NB4 (cell line): ENCODE data around the gene ARL16.

Source experiments
- POLR2A ChIP-seq: IDR thresholded peaks from 2 replicates; pipeline ENCODE4 v1.6.1; 2011; ENCODE audit warnings: mild to moderate bottlenecking; ENCODE audit not compliant: insufficient read length; ENCODE audit errors: extremely low read depth
- TF ChIP-seq, protein P1 (sequence below): IDR thresholded peaks from one replicate; pipeline ENCODE4 v1.5.1; 2012; ENCODE audit warnings: low read depth, low read length

DNA sequence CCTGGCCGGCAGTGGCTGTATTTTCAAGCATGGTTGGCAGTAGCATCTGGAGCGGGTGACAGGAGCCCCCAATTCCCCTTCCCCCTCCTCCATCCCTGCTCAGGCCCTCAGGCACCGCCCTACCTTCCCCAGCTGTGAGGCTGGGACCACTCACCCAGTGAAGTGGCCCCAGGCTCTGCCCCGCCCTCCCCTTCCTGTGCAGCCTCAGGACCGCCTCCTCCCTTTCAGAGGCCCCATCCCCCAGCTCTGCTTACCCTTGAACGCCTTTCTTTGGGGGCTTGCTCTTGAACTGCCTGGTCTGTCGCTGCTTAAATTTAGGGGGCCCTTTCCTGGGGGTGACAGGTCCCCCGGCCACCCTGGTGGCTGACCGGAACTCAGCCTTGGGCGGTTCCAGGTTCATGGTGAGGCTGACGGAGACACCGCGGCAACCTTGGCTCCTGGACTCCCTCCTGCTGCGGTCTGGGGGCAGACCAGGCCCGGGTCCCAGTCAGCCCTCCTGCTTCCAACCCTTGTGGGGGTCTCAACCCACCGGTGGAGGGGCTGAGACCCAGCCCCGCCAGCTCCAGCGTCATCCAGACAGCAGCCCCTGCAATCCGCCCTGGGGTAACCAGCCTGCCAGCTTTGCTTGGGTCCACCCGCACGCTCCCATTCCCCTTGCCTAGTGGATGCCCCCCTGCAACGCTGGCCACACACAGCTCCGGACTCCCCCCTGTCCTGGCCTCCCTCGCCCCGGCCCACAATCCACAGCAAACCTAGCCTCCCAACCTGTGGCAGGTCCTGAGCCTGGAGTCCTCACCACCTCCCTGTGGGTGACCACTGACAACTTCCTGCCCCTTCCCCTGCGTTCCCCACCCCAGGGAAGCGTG lies 30.5 kb downstream of the ARL16 start:
- TF ChIP-seq, protein P1, sequence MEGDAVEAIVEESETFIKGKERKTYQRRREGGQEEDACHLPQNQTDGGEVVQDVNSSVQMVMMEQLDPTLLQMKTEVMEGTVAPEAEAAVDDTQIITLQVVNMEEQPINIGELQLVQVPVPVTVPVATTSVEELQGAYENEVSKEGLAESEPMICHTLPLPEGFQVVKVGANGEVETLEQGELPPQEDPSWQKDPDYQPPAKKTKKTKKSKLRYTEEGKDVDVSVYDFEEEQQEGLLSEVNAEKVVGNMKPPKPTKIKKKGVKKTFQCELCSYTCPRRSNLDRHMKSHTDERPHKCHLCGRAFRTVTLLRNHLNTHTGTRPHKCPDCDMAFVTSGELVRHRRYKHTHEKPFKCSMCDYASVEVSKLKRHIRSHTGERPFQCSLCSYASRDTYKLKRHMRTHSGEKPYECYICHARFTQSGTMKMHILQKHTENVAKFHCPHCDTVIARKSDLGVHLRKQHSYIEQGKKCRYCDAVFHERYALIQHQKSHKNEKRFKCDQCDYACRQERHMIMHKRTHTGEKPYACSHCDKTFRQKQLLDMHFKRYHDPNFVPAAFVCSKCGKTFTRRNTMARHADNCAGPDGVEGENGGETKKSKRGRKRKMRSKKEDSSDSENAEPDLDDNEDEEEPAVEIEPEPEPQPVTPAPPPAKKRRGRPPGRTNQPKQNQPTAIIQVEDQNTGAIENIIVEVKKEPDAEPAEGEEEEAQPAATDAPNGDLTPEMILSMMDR = no peak
- TF ChIP-seq POLR2A = no peak
